ENCODE data around the gene KRT15.

GRCh38 chr17:41503202-41503601 lies 15.5 kb downstream of the KRT15 start:
- TF ChIP-seq GABPA (IDR thresholded peaks at IDR 0.05; ENCODE audit: borderline replicate concordance, insufficient read depth, low read length) (no peak), CTCF (IDR thresholded peaks at IDR 0.05; ENCODE audit: control extremely low read depth in 1 of 3, insufficient read depth in 1 of 3, low read depth in 1 of 3, low read length in 3 of 3) (no peak), CHD1 (IDR thresholded peaks at IDR 0.05; ENCODE audit: low read depth, low read length) (no peak), ZNF274 (IDR thresholded peaks at IDR 0.05; ENCODE audit: borderline replicate concordance, extremely low read depth, low read length) (no peak), TCF12 (IDR thresholded peaks at IDR 0.05; ENCODE audit: low read depth, low read length) (no peak), EGR1 (IDR thresholded peaks at IDR 0.05; ENCODE audit: borderline replicate concordance, low read depth, low read length) (no peak), SP1 (IDR thresholded peaks at IDR 0.05; ENCODE audit: low read depth, low read length) (no peak), POLR2AphosphoS5 (IDR thresholded peaks at IDR 0.05; ENCODE audit: low read depth, low read length) (no peak), KDM5A (IDR thresholded peaks at IDR 0.05; ENCODE audit: low read length) (no peak), CBX5 (IDR thresholded peaks at IDR 0.05; ENCODE audit: low read depth, low read length) (no peak), ATF3 (IDR thresholded peaks at IDR 0.05; ENCODE audit: insufficient read depth, low read depth, low read length) (no peak), RXRA (IDR thresholded peaks at IDR 0.05; ENCODE audit: insufficient read depth, low read depth, low read length) (no peak), TAF7 (optimal IDR thresholded peaks at IDR 0.05; ENCODE audit: borderline replicate concordance, low read depth, low read length) (no peak), RAD21 (IDR thresholded peaks at IDR 0.05 in 1 of 2, conservative IDR thresholded peaks at IDR 0.05 in 1 of 2; ENCODE audit: low read depth in 2 of 2, low read length in 2 of 2) (no peak)
